ENCODE measurements around the gene TTC38.

GRCh38 chr22:46336119-46337078 lies 68.6 kb downstream of the TTC38 start:
- TF ChIP-seq CTCF (IDR thresholded peaks at IDR 0.05; ENCODE audit: extremely low read depth in 1 of 2, insufficient read depth in 1 of 2, low read depth in 1 of 2, low read length in 2 of 2) (no peak), POLR2A (IDR thresholded peaks at IDR 0.05; ENCODE audit: low read depth, low read length) (no peak), MAX (IDR thresholded peaks at IDR 0.05; ENCODE audit: insufficient read depth, insufficient read length) (no peak), EZH2 (IDR thresholded peaks at IDR 0.05; ENCODE audit: borderline replicate concordance, low read depth, low read length, severe bottlenecking) (no peak), GATA2 (IDR thresholded peaks at IDR 0.05; ENCODE audit: insufficient read depth, insufficient read length, low read depth, low read length) (no peak), MYC (IDR thresholded peaks at IDR 0.05; ENCODE audit: low read depth, low read length) (no peak), POLR2AphosphoS5 (IDR thresholded peaks at IDR 0.05; ENCODE audit: insufficient read depth, low read depth, low read length) (no peak), FOS (IDR thresholded peaks at IDR 0.05; ENCODE audit: borderline replicate concordance, insufficient read depth, low read length) (no peak)

All from endothelial cell of umbilical vein (primary cell).